ENCODE data around the gene DPP4. TPM values are rescaled to one million over a fixed set of nuclear protein-coding genes. Genes with fewer than 3 reads are reported as not detected.

Gene DPP4
- total and polyA plus RNA-seq, 2 of the 13 experiments (the other 11 are each of a cell fraction or from before 2014, with no cell fraction given), result 39.4 to 109 TPM

DNA sequence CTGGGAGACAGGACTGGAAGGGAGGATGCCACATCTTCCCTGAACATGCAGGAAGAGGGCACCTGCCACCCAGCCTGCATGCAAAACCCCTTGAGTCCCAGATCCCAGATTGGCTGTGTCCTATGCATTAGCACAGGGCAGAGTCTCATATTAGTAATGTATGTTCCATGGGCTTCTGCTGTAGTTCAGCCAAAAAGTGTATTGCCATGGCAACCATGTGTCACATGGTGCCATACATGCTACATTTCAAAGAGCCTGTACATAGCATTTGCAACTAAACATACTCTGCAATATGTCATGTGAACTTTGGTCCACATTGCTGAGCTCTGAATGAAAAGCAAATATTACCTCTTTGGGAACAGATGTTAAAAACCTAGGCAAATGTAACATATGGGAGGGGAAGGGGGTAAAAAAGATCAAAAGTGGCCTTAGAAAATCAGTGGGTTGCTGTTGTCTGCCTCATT, 78.4 kb downstream of the DPP4 start (continued):
- TF ChIP-seq PAXIP1 (CRISPR knock-in tag; conservative IDR thresholded peaks at IDR 0.05) (peak; percentile 81), FOSL2 (CRISPR knock-in tag; IDR thresholded peaks at IDR 0.05) (peak; percentile 24; the same call in 1 of the 2 replicates), RFXANK (CRISPR knock-in tag; IDR thresholded peaks at IDR 0.05) (no peak), HDAC2 (CRISPR knock-in tag; IDR thresholded peaks at IDR 0.05) (peak; percentile 27; the same call in 1 of the 2 replicates), SOX13 (IDR thresholded peaks at IDR 0.05) (no peak), SOX13 (CRISPR knock-in tag; conservative IDR thresholded peaks at IDR 0.05 in 1 of 2, IDR thresholded peaks at IDR 0.05 in 1 of 2) (peak in 1 of 2 experiments; percentile 36; a peak in 1 of 4 replicates), ATF1 (CRISPR knock-in tag; IDR thresholded peaks at IDR 0.05) (0 out of 2 replicates have a peak, but pooled peaks have one; percentile 34), NR2C2 (CRISPR knock-in tag; IDR thresholded peaks at IDR 0.05; ENCODE audit: borderline replicate concordance) (no peak), FOXP1 (IDR thresholded peaks at IDR 0.05) (no peak), FOXP1 (CRISPR knock-in tag; IDR thresholded peaks at IDR 0.05) (peak; percentile 49; the same call in 1 of the 2 replicates), ATF7 (IDR thresholded peaks at IDR 0.05) (peak; percentile 38; the same call in 1 of the 2 replicates), ATF7 (CRISPR knock-in tag; IDR thresholded peaks at IDR 0.05) (no peak), FOXJ3 (CRISPR knock-in tag; IDR thresholded peaks at IDR 0.05; ENCODE audit: borderline replicate concordance) (0 out of 2 replicates have a peak, but pooled peaks have one; percentile 41), AHDC1 (CRISPR knock-in tag; IDR thresholded peaks at IDR 0.05; ENCODE audit: borderline replicate concordance) (no peak; the same call in 1 of the 2 replicates), GATAD2A (CRISPR knock-in tag; IDR thresholded peaks at IDR 0.05) (peak; percentile 80), GABPA (IDR thresholded peaks at IDR 0.05; ENCODE audit: low read depth, low read length) (no peak), GABPA (CRISPR knock-in tag; IDR thresholded peaks at IDR 0.05; ENCODE audit: low read depth) (no peak; the same call in 1 of the 2 replicates), SOX6 (IDR thresholded peaks at IDR 0.05) (no peak), SOX6 (CRISPR knock-in tag; IDR thresholded peaks at IDR 0.05) (peak; percentile 46; the same call in 1 of the 2 replicates), FOXO1 (CRISPR knock-in tag; IDR thresholded peaks at IDR 0.05) (0 out of 2 replicates have a peak, but pooled peaks have one; percentile 23), MXD3 (CRISPR knock-in tag; IDR thresholded peaks at IDR 0.05) (no peak)
- TF ChIP-seq, protein P1, sequence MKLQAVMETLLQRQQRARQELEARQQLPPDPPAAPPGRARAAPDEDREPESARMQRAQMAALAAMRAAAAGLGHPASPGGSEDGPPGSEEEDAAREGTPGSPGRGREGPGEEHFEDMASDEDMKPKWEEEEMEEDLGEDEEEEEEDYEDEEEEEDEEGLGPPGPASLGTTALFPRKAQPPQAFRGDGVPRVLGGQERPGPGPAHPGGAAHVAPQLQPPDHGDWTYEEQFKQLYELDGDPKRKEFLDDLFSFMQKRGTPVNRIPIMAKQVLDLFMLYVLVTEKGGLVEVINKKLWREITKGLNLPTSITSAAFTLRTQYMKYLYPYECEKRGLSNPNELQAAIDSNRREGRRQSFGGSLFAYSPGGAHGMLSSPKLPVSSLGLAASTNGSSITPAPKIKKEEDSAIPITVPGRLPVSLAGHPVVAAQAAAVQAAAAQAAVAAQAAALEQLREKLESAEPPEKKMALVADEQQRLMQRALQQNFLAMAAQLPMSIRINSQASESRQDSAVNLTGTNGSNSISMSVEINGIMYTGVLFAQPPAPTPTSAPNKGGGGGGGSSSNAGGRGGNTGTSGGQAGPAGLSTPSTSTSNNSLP (IDR thresholded peaks at IDR 0.05; ENCODE audit: low read depth, low read length), result peak; percentile 39; the same call in 1 of the 2 replicates
